IMR-90 (cell line): ENCODE results near the gene ATG7. TPM values are rescaled to one million over a fixed set of nuclear protein-coding genes. Genes with fewer than 3 reads are reported as not detected.

Experiments
- ATAC-seq: fragments of 200-7000 bp; cut with Tn5 transposase; 2 replicates; pipeline ENCODE4 v1.9.1; 2020; ENCODE audit warnings: low read depth, mild to moderate bottlenecking, moderate library complexity
- BruUV-seq: library from RNA; stranded (reverse); fragments of 400-500 nt; replicated peaks from 2 replicates; lab custom pipeline; 2021; lab: Mats Ljungman, UMichigan
- CTCF ChIA-PET: fragments of 300-600 bp; formaldehyde crosslinking; extraction: SDS; loops from one replicate; lab custom pipeline; 2021; ENCODE audit warnings: antibody characterized with exemption; lab: Yijun Ruan, JAX
- POLR2A ChIA-PET: fragments of 300-600 bp; sonication (Branson Sonifier 250); formaldehyde crosslinking; loops from one replicate; lab custom pipeline; 2022; ENCODE audit warnings: antibody characterized with exemption; ENCODE audit not compliant: unreplicated experiment; lab: Charles Lee
- DNase-seq: peaks from one replicate; pipeline ENCODE4 v3.0.0; 2013
- H2AFZ ChIP-seq: replicated peaks from 2 replicates; pipeline ENCODE3; 2013; ENCODE audit warnings: low read length, mild to moderate bottlenecking; ENCODE audit not compliant: poor library complexity
- H2AK5ac ChIP-seq: 2 replicates; pipeline ENCODE4 v1.6.1; 2013; ENCODE audit warnings: low read depth, low read length, inconsistent platforms
- H2AK9ac ChIP-seq: replicated peaks from 2 replicates; pipeline ENCODE3; 2013; ENCODE audit warnings: mild to moderate bottlenecking, low read depth, low read length, moderate library complexity; ENCODE audit not compliant: poor library complexity
- H2BK120ac ChIP-seq: 2 replicates; pipeline ENCODE4 v1.6.1; 2013; ENCODE audit warnings: low read depth, low read length, inconsistent platforms
- H2BK15ac ChIP-seq: 3 replicates; pipeline ENCODE4 v1.6.1; 2013; ENCODE audit warnings: low read depth, low read length, inconsistent platforms
- H2BK20ac ChIP-seq: 2 replicates; pipeline ENCODE4 v1.6.1; 2013; ENCODE audit warnings: low read depth, mild to moderate bottlenecking, inconsistent platforms, low read length, moderate library complexity
- H2BK5ac ChIP-seq: 2 replicates; pipeline ENCODE4 v1.6.1; 2013; ENCODE audit warnings: mild to moderate bottlenecking, low read depth, low read length, inconsistent platforms; ENCODE audit not compliant: poor library complexity, severe bottlenecking
- H3K14ac ChIP-seq: replicated peaks from 2 replicates; pipeline ENCODE4 v1.6.1; 2013; ENCODE audit warnings: low read depth, low read length, inconsistent platforms
- H3K18ac ChIP-seq: 2 replicates; pipeline ENCODE4 v1.6.1; 2013; ENCODE audit warnings: low read depth, low read length, control low read depth
- H3K23ac ChIP-seq: 2 replicates; pipeline ENCODE4 v1.6.1; 2013; ENCODE audit warnings: low read depth, low read length, inconsistent platforms
- H3K27ac ChIP-seq: 2 replicates; pipeline ENCODE4 v1.5.1; 2013; ENCODE audit warnings: mild to moderate bottlenecking, control low read depth, low read length; ENCODE audit not compliant: insufficient read depth
- H3K27me3 ChIP-seq: 2 replicates; pipeline ENCODE4 v1.6.1; 2013; ENCODE audit warnings: low read length; ENCODE audit not compliant: control insufficient read depth, insufficient read depth
- H3K36me3 ChIP-seq: 2 replicates; pipeline ENCODE4 v1.6.1; 2013; ENCODE audit warnings: low read length, mixed read lengths; ENCODE audit not compliant: control insufficient read depth, insufficient read depth
- H3K4ac ChIP-seq: 2 replicates; pipeline ENCODE4 v1.6.1; 2013; ENCODE audit warnings: low read depth, low read length, inconsistent platforms
- H3K4me1 ChIP-seq: 2 replicates; pipeline ENCODE4 v1.6.1; 2013; ENCODE audit warnings: low read length, mixed read lengths; ENCODE audit not compliant: control insufficient read depth, insufficient read depth
- H3K4me2 ChIP-seq: 2 replicates; pipeline ENCODE4 v1.6.1; 2013; ENCODE audit warnings: low read depth, mild to moderate bottlenecking, control low read depth, low read length, moderate library complexity
- H3K4me3 ChIP-seq: 2 replicates; pipeline ENCODE4 v1.5.1; 2013; ENCODE audit warnings: low read depth, mild to moderate bottlenecking, control low read depth, low read length, moderate library complexity; ENCODE audit not compliant: insufficient read depth
- H3K56ac ChIP-seq: 2 replicates; pipeline ENCODE4 v1.6.1; 2013; ENCODE audit warnings: low read length, inconsistent platforms; ENCODE audit not compliant: insufficient read depth; ENCODE audit errors: extremely low read depth
- H3K79me1 ChIP-seq, 2 experiments: 2 replicates each; pipeline ENCODE4 v1.6.1; 2013; ENCODE audit warnings: low read length in 2 of 2, inconsistent platforms in 1 of 2, low read depth in 1 of 2
- H3K9ac ChIP-seq: 2 replicates; pipeline ENCODE4 v1.6.1; 2013; ENCODE audit warnings: low read depth, low read length, control low read depth
- H3K9me1 ChIP-seq: 2 replicates; pipeline ENCODE4 v1.6.1; 2013; ENCODE audit warnings: low read length, inconsistent platforms; ENCODE audit not compliant: insufficient read depth
- H3K9me3 ChIP-seq: 2 replicates; pipeline ENCODE4 v1.6.1; 2013; ENCODE audit warnings: low read length; ENCODE audit not compliant: control insufficient read depth, insufficient read depth
- H4K20me1 ChIP-seq: 2 replicates; pipeline ENCODE4 v1.6.1; 2013; ENCODE audit warnings: low read length, inconsistent platforms; ENCODE audit not compliant: insufficient read depth
- H4K5ac ChIP-seq: 2 replicates; pipeline ENCODE4 v1.6.1; 2013; ENCODE audit warnings: mild to moderate bottlenecking, low read depth, low read length, control low read depth
- H4K8ac ChIP-seq, 2 experiments: 2 replicates each; pipeline ENCODE4 v1.6.1; 2013; ENCODE audit warnings: low read depth in 2 of 2, low read length in 2 of 2, control low read depth in 1 of 2, inconsistent platforms in 1 of 2
- H4K91ac ChIP-seq: 2 replicates; pipeline ENCODE4 v1.6.1; 2013; ENCODE audit warnings: low read depth, low read length, inconsistent platforms; ENCODE audit not compliant: insufficient read depth
- BHLHE40 ChIP-seq: fragments of 150-350 bp; IDR thresholded peaks from 2 replicates; pipeline ENCODE4 v1.6.1; 2016; ENCODE audit warnings: mild to moderate bottlenecking, low read depth, low read length
- CEBPB ChIP-seq: IDR thresholded peaks from 2 replicates; pipeline ENCODE4 v1.6.1; 2012; ENCODE audit warnings: low read depth, low read length, improper control_type of control experiment
- CTCF ChIP-seq: conservative IDR thresholded peaks from 2 replicates; pipeline ENCODE4 v1.5.1; 2012; ENCODE audit warnings: mild to moderate bottlenecking, low read depth, low read length, improper control_type of control experiment
- ELK1 ChIP-seq: fragments of 150-350 bp; IDR thresholded peaks from 2 replicates; pipeline ENCODE4 v1.6.1; 2016; ENCODE audit warnings: low read depth, mild to moderate bottlenecking, low read length, moderate library complexity, borderline replicate concordance
- FOS ChIP-seq: fragments of 150-350 bp; IDR thresholded peaks from 2 replicates; pipeline ENCODE4 v1.6.1; 2016; ENCODE audit warnings: low read depth, low read length
- MAFK ChIP-seq: IDR thresholded peaks from 2 replicates; pipeline ENCODE4 v1.6.1; 2012; ENCODE audit warnings: low read depth, low read length, improper control_type of control experiment
- MXI1 ChIP-seq: IDR thresholded peaks from 2 replicates; pipeline ENCODE4 v1.6.1; 2012; ENCODE audit warnings: low read depth, mild to moderate bottlenecking, low read length, moderate library complexity, borderline replicate concordance
- RCOR1 ChIP-seq: IDR thresholded peaks from 2 replicates; pipeline ENCODE4 v1.6.1; 2012; ENCODE audit warnings: mild to moderate bottlenecking, low read length, improper control_type of control experiment; ENCODE audit not compliant: insufficient replicate concordance
- RFX5 ChIP-seq: IDR thresholded peaks from 2 replicates; pipeline ENCODE4 v1.8.0; 2012; ENCODE audit warnings: low read depth, mild to moderate bottlenecking, low read length, moderate library complexity
- USF2 ChIP-seq: fragments of 150-350 bp; IDR thresholded peaks from 2 replicates; pipeline ENCODE4 v1.6.1; 2017; ENCODE audit warnings: mild to moderate bottlenecking, antibody characterized with exemption, low read length, low read depth
- WGBS, 2 experiments: methylation state at CpG; one replicate each; pipeline versions ENCODE4 v1.1.5 to v1.1.7; 2013; ENCODE audit warnings: missing lambda C conversion rate in 2 of 2; ENCODE audit not compliant: insufficient read length in 1 of 2; ENCODE audit errors: extremely low coverage in 2 of 2; 5-methylcytosine and 5-hydroxymethylcytosine counted together
- dilution Hi-C: fragments of 300-500 bp; cut with HindIII; formaldehyde crosslinking; loops from one replicate; pipeline ENCODE4 v1.14.3; 2018; ENCODE audit warnings: low sequenced_read_pairs; ENCODE audit not compliant: unreplicated experiment
- in situ Hi-C: fragments of 300-500 bp; cut with MboI; formaldehyde crosslinking; loops from 3 replicates; pipeline ENCODE4 v1.14.3; 2019; ENCODE audit warnings: low sequenced_read_pairs, inconsistent platforms, mixed read lengths
- intact Hi-C: fragments of 100-400 bp; cut with micrococcal nuclease; formaldehyde crosslinking; loops from 2 replicates; pipeline ENCODE4 v1.10.0; 2022
- polyA plus RNA-seq, 3 experiments: library from polyadenylated mRNA; depleted of rRNA; stranded (reverse); fragments of >200 nt; gene quantifications; 2 replicates each; pipeline ENCODE4 v1.2.3, GENCODE V29; 2012; ENCODE audit warnings: low replicate concordance in 1 of 3
- total RNA-seq: library from RNA; depleted of rRNA; stranded (reverse); fragments of >200 nt; gene quantifications from 2 replicates; pipeline ENCODE4 v1.2.3, GENCODE V29; 2012

Gene ATG7
- total and polyA plus RNA-seq, 2 of the 4 experiments (the other 2 are of a cell fraction) = 15.6 to 51.4 TPM

GRCh38 chr3:11238060-11238459 lies 34.1 kb upstream of the ATG7 start:
- H3K9ac ChIP-seq = peak overlapping the region; percentile 53
- TF ChIP-seq ELK1 (no peak), RFX5 (no peak), BHLHE40 (no peak), USF2 (no peak), CTCF (no peak), FOS (peak; percentile 86), MXI1 (no peak), RCOR1 (no peak), MAFK (peak; percentile 25; the same call in 1 of the 2 replicates), CEBPB (peak; percentile 78)
- H3K18ac ChIP-seq = peak overlapping the region; percentile 80
- no peaks in the 10 kb centered on the region for H3K27me3 ChIP-seq
- peak; percentile 95 for DNase-seq
- H3K36me3 ChIP-seq = peaks cover 5% of the 10 kb centered on the region; the same call in 1 of the 2 replicates
- no peak overlapping the region for H2BK15ac ChIP-seq
- dilution Hi-C loops = no loop called here
- H3K4ac ChIP-seq = peak overlapping the region; percentile 89
- peak overlapping the region; percentile 71; the same call in 1 of the 2 replicates for H2AK5ac ChIP-seq
- POLR2A ChIA-PET = interaction anchor here (0.6 kb wide), 1 partner anchor 41 kb away, joined by 5 read pairs; no protein-coding TSS in a partner anchor
- peak overlapping the region; percentile 78 for H3K4me2 ChIP-seq
- peak overlapping the region; percentile 22 for H2AK9ac ChIP-seq
- no CpG with 5 or more reads among the region's 3 CpGs for WGBS, 2 experiments
- peak; percentile 82 for ATAC-seq
- no TSS peak for BruUV-seq
- H3K27ac ChIP-seq = peak overlapping the region; percentile 74
- peaks cover 3% of the 10 kb centered on the region; the same call in 1 of the 2 replicates for H4K20me1 ChIP-seq
- H4K91ac ChIP-seq = peak overlapping the region; percentile 77; the same call in 1 of the 2 replicates
- peak overlapping the region; percentile 74 for H4K5ac ChIP-seq
- no peak overlapping the region; the same call in 1 of the 2 replicates for H3K23ac ChIP-seq
- H4K8ac ChIP-seq = peak overlapping the region in 1 of 2 experiments; percentile 95; a peak in 3 of 4 replicates
- CTCF ChIA-PET = interaction anchor here (1.0 to 1.3 kb wide), 2 partner anchors 50 to 178 kb away, joined by 3 to 4 read pairs; no protein-coding TSS in a partner anchor
- H2BK5ac ChIP-seq = peak overlapping the region; percentile 99
- H3K4me3 ChIP-seq = no peak overlapping the region
- H3K9me1 ChIP-seq = peaks cover 8% of the 10 kb centered on the region; the same call in 1 of the 2 replicates
- H2AFZ ChIP-seq = no peak overlapping the region
- no peaks in the 10 kb centered on the region; the same call in 1 of the 2 replicates for H3K9me3 ChIP-seq
- intact Hi-C loops = loop anchor here (2.0 to 5.0 kb wide), 3 partner anchors 51 to 94 kb away; partner anchors contain the start of gene HRH1
- peak overlapping the region; percentile 93; the same call in 1 of the 2 replicates for H2BK20ac ChIP-seq
- in situ Hi-C loops = no loop called here
- H3K4me1 ChIP-seq = peaks cover 5% of the 10 kb centered on the region
- H3K79me1 ChIP-seq = peaks cover 11 to 41% of the 10 kb centered on the region in 2 experiments
- no peak overlapping the region; the same call in 1 of the 2 replicates for H3K14ac ChIP-seq
- peak overlapping the region; percentile 47 for H3K56ac ChIP-seq
- peak overlapping the region; percentile 89 for H2BK120ac ChIP-seq
